GM12892 (cell line): Measurements from ENCODE around the gene GPSM1.

ENCODE experiments used
- POLR2A ChIP-seq: IDR thresholded peaks from 2 replicates; pipeline ENCODE4 v1.6.1; 2011; ENCODE audit warnings: low read depth, low read length, control low read depth
- POLR2AphosphoS5 ChIP-seq: IDR thresholded peaks from 2 replicates; pipeline ENCODE4 v1.6.1; 2011; ENCODE audit warnings: low read depth, low read length, control low read depth
- TAF1 ChIP-seq: IDR thresholded peaks from 2 replicates; pipeline ENCODE4 v1.6.1; 2011; ENCODE audit warnings: low read depth, mild to moderate bottlenecking, control low read depth, low read length, borderline replicate concordance

- TF ChIP-seq POLR2AphosphoS5 (no peak), POLR2A (no peak), TAF1 (no peak)
Observed at GRCh38 chr9:136352682-136353081, 25.3 kb downstream of the GPSM1 start.
